Measurements from ENCODE around the gene TBCD.
"Not testable (repeated sequence)": the region's sequence is repeated elsewhere in the genome, so short reads cannot be mapped to it uniquely, and the experiment has no call there.

DNA sequence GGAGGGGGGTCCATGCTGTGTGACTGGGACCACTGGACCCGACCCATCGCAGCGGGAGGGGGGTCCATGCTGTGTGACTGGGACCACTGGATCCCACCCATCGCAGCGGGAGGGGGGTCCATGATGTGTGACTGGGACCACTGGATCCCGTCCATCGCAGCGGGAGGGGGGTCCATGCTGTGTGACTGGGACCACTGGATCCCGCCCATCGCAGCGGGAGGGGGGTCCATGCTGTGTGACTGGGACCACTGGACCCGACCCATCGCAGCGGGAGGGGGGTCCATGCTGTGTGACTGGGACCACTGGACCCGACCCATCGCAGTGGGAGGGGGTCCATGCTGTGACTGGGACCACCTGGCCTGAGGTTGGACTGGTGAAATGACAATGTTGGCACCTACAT lies 33.7 kb downstream of the TBCD start:
- TF ChIP-seq, protein P1, sequence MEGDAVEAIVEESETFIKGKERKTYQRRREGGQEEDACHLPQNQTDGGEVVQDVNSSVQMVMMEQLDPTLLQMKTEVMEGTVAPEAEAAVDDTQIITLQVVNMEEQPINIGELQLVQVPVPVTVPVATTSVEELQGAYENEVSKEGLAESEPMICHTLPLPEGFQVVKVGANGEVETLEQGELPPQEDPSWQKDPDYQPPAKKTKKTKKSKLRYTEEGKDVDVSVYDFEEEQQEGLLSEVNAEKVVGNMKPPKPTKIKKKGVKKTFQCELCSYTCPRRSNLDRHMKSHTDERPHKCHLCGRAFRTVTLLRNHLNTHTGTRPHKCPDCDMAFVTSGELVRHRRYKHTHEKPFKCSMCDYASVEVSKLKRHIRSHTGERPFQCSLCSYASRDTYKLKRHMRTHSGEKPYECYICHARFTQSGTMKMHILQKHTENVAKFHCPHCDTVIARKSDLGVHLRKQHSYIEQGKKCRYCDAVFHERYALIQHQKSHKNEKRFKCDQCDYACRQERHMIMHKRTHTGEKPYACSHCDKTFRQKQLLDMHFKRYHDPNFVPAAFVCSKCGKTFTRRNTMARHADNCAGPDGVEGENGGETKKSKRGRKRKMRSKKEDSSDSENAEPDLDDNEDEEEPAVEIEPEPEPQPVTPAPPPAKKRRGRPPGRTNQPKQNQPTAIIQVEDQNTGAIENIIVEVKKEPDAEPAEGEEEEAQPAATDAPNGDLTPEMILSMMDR (conservative IDR thresholded peaks at IDR 0.05; ENCODE audit: low read length), result not testable (repeated sequence)
- not testable (repeated sequence) for TF ChIP-seq EZH2phosphoT487 (IDR thresholded peaks at IDR 0.05; ENCODE audit: borderline replicate concordance, low read depth, low read length)

Measured in OCI-LY7 (cell line).